Anterior cingulate cortex (tissue), 58 donors: ENCODE data around the gene GIMAP7.

Experiments used
- DNase-seq, 58 donors: peaks; one replicate each; lab custom pipeline; 2025; lab: John Stamatoyannopoulos, UW

GIMAP7 gene

GRCh38 chr7:150567871-150568301 is 53.2 kb downstream of the GIMAP7 start:
- DNase-seq, result no peak

- no peak for DNase-seq
Measured at GRCh38 chr7:150568714-150569113, 54.0 kb downstream of the GIMAP7 start.

- no peak for DNase-seq
Measured at GRCh38 chr7:150569245-150569955, 54.7 kb downstream of the GIMAP7 start.
